IPS-NIHi11 (cell line): Measurements from ENCODE around the gene HIVEP3.

Experiments
- DNase-seq: peaks from one replicate; pipeline ENCODE4 v3.0.0; 2012; ENCODE audit warnings: mixed read lengths, low spot score

The HIVEP3 gene

GRCh38 chr1:41495210-41495948, 423.3 kb downstream of the HIVEP3 start:
- DNase-seq, result peak; percentile 52

GRCh38 chr1:41494351-41495209, 424.1 kb downstream of the HIVEP3 start:
- DNase-seq, result no peak

- no peak for DNase-seq
Observed at GRCh38 chr1:41493626-41494350, 424.9 kb downstream of the HIVEP3 start.

- DNase-seq, result no peak
Observed at GRCh38 chr1:41493117-41493536, 425.6 kb downstream of the HIVEP3 start.

GRCh38 chr1:41492341-41492848, 426.3 kb downstream of the HIVEP3 start:
- peak; percentile 64 for DNase-seq

GRCh38 chr1:41490911-41491310, 427.8 kb downstream of the HIVEP3 start:
- DNase-seq, result no peak

- no peak for DNase-seq
Observed at GRCh38 chr1:41489561-41489960, 429.2 kb downstream of the HIVEP3 start.

GRCh38 chr1:41488040-41488951, 430.4 kb downstream of the HIVEP3 start:
- no peak for DNase-seq

GRCh38 chr1:41487126-41488039, 431.3 kb downstream of the HIVEP3 start:
- no peak for DNase-seq

- DNase-seq, result no peak
Observed at GRCh38 chr1:41486371-41487125, 432.2 kb downstream of the HIVEP3 start.

- no peak for DNase-seq
Observed at GRCh38 chr1:41486053-41486370, 432.7 kb downstream of the HIVEP3 start.

GRCh38 chr1:41485605-41486004, 433.1 kb downstream of the HIVEP3 start:
- no peak for DNase-seq

- peak; percentile 83 for DNase-seq
Observed at GRCh38 chr1:41484402-41485241, 434.1 kb downstream of the HIVEP3 start, which contains the start of gene EDN2. TSS of gene EDN2 (minus strand) at chr1:41484683. CDS start at chr1:41484601, 82 bp downstream.

GRCh38 chr1:41483960-41484401, 434.7 kb downstream of the HIVEP3 start:
- DNase-seq, result no peak

GRCh38 chr1:41483001-41483850, 435.5 kb downstream of the HIVEP3 start:
- DNase-seq, result no peak

- DNase-seq, result no peak
Observed at GRCh38 chr1:41482001-41482765, 436.5 kb downstream of the HIVEP3 start.
